HEK293T (cell line): ENCODE results near the gene CDH12.
"Not testable (repeated sequence)": the region's sequence is repeated elsewhere in the genome, so short reads cannot be mapped to it uniquely, and the experiment has no call there.

Source experiments
- CTCF ChIA-PET: fragments of 350-600 bp; formaldehyde crosslinking; extraction: SDS; loops from one replicate; lab custom pipeline; 2021; ENCODE audit warnings: antibody characterized with exemption, inconsistent platforms; lab: Yijun Ruan, JAX
- POLR2A ChIA-PET: fragments of 350-600 bp; formaldehyde crosslinking; extraction: SDS; loops from one replicate; lab custom pipeline; 2020; ENCODE audit warnings: antibody characterized with exemption, inconsistent platforms; lab: Yijun Ruan, JAX
- DNase-seq: peaks from one replicate; pipeline ENCODE4 v3.0.0; 2012; ENCODE audit warnings: mixed read lengths; ENCODE audit errors: extremely low spot score
- ARNT ChIP-seq: fragments of 450-650 bp; IDR thresholded peaks from 2 replicates; pipeline ENCODE4 v1.6.1; 2017; ENCODE audit warnings: mild to moderate bottlenecking
- BHLHE40 ChIP-seq: fragments of 450-650 bp; IDR thresholded peaks from 2 replicates; pipeline ENCODE4 v1.6.1; 2016; ENCODE audit warnings: mild to moderate bottlenecking, moderate library complexity, borderline replicate concordance
- CTBP1 ChIP-seq: fragments of 450-650 bp; IDR thresholded peaks from 2 replicates; pipeline ENCODE4 v1.6.1; 2016; ENCODE audit warnings: borderline replicate concordance
- ELF4 ChIP-seq: fragments of 450-650 bp; IDR thresholded peaks from 2 replicates; pipeline ENCODE4 v1.6.1; 2017; ENCODE audit warnings: antibody characterized with exemption
- FOXA1 ChIP-seq: fragments of 450-650 bp; IDR thresholded peaks from 2 replicates; pipeline ENCODE4 v1.6.1; 2016; ENCODE audit warnings: mild to moderate bottlenecking
- FOXK2 ChIP-seq: fragments of 450-650 bp; IDR thresholded peaks from 2 replicates; pipeline ENCODE4 v1.6.1; 2016; ENCODE audit warnings: mild to moderate bottlenecking
- FOXM1 ChIP-seq: fragments of 450-650 bp; IDR thresholded peaks from 2 replicates; pipeline ENCODE4 v1.6.1; 2017; ENCODE audit warnings: mild to moderate bottlenecking, borderline replicate concordance
- HDGF ChIP-seq: fragments of 450-650 bp; IDR thresholded peaks from 2 replicates; pipeline ENCODE4 v1.6.1; 2017; ENCODE audit warnings: antibody characterized with exemption, borderline replicate concordance
- L3MBTL2 ChIP-seq: fragments of 450-650 bp; conservative IDR thresholded peaks from 2 replicates; pipeline ENCODE4 v1.6.1; 2016; ENCODE audit warnings: mild to moderate bottlenecking
- LEF1 ChIP-seq: fragments of 450-650 bp; IDR thresholded peaks from 2 replicates; pipeline ENCODE4 v1.6.1; 2017; ENCODE audit warnings: mild to moderate bottlenecking, borderline replicate concordance
- NFRKB ChIP-seq: fragments of 450-650 bp; IDR thresholded peaks from 2 replicates; pipeline ENCODE4 v1.6.1; 2016; ENCODE audit warnings: mild to moderate bottlenecking, moderate library complexity
- SP1 ChIP-seq: fragments of 450-650 bp; IDR thresholded peaks from 2 replicates; pipeline ENCODE4 v1.6.1; 2017
- SUZ12 ChIP-seq: fragments of 450-650 bp; IDR thresholded peaks from 2 replicates; pipeline ENCODE4 v1.6.1; 2016; ENCODE audit warnings: mild to moderate bottlenecking
- TARDBP ChIP-seq: fragments of 450-650 bp; IDR thresholded peaks from 2 replicates; pipeline ENCODE4 v1.6.1; 2016
- ZNF384 ChIP-seq: fragments of 450-650 bp; IDR thresholded peaks from 2 replicates; pipeline ENCODE4 v1.6.1; 2016
- TF ChIP-seq, protein P1 (sequence below): fragments of 450-650 bp; IDR thresholded peaks from 2 replicates; pipeline ENCODE4 v1.6.1; 2016

The CDH12 gene

DNA sequence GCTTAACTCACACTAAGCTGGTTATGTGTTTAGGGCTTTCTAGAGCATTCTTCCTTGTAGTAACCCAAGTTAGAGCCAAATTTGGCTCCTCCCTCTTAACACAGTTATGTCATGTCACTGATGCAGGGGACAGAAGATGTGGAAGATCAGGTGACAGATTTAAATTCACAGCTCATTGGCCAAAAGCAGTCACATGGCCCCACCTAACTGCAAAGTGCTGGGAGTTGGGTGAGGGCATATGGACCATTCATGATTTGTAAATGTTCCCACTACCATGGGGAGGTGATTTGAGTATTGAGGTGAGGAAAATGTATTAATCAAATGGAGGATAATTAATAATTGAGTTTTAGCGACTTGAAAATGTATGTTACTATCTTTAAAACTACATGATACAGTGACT lies 829.4 kb downstream of the CDH12 start:
- ChIA-PET POLR2A (no interaction called here), CTCF (no interaction called here)
- TF ChIP-seq LEF1 (no peak), ELF4 (no peak), FOXK2 (no peak), FOXM1 (no peak)
- DNase-seq, result no peak

DNA sequence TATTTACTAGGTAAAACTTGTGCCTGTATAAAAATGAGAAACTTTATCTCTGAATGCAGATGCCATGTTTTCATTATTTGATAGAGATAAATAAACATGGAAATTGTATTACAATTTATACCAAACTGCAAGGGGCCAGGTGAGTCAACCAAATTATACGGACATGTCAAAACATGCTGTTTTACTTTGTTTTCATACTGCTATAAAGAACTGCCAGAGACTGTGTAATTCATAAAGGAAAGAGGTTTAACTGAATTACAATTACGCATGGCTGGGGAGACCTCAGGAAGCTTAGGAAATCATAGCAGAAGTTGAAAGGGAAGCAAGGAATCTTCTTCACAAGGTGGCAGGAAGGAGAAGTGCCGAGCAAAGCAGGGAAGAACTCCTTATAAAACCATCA lies 840.3 kb downstream of the CDH12 start:
- CTCF ChIA-PET, DNase-seq, POLR2A ChIA-PET: not testable (repeated sequence)

DNA sequence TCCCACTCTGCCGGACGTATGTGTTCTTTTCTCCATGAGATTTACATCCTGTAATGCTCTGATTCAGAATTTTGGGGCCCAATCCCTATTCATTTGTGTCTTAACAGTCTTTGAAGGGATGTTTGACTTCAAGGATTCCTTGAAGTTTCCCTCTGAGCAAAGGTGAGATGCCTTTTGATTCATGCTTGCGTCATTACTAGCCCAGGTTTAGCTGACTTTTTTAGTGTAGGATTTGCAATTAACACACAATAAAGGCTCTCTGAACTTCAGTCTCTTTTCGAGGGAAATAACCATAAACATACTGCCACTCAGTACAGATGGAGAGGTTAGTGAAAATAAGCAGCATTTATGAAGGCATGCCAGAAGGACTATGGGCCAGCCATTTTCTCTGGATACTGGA lies 842.3 kb downstream of the CDH12 start:
- POLR2A ChIA-PET, CTCF ChIA-PET, DNase-seq: not testable (repeated sequence)

DNA sequence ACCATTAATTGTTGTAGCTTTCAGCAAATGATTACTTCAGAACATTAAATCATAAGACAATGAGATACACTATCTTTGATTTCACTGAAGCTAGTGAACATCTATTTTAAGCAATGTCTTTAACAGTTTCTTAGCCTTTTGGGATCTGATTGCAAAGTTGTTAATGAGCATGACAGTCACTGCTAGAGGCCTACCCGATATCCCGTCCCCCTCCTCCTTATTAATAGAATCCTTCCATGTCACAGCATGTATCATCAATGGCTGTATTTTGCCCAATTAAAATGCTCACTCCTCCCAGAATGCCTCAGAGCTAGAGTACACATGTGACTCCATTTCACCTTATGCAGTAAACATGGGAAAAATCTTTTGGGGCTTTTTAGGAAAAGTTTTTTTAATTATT lies 852.0 kb downstream of the CDH12 start:
- DNase-seq, CTCF ChIA-PET, POLR2A ChIA-PET: not testable (repeated sequence)

DNA sequence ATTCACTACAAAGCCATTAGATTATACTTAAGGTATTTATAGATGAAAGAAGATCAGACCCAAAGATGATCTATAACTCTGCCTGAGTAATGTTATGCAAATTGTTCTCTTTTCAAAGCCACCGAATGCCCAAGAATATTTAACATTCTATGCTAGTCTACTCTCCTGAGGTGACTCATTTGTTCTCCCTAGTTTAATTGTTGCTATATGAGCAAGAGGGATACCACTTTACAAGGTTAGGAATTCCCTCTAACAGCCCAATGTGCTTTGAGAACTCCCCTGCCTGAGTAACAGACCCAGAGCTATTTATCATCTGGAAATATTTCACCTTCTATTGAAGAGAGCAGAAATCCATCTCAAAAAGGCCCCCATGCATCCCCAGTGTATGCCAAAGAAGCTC lies 867.3 kb downstream of the CDH12 start:
- DNase-seq, CTCF ChIA-PET, POLR2A ChIA-PET: not testable (repeated sequence)

DNA sequence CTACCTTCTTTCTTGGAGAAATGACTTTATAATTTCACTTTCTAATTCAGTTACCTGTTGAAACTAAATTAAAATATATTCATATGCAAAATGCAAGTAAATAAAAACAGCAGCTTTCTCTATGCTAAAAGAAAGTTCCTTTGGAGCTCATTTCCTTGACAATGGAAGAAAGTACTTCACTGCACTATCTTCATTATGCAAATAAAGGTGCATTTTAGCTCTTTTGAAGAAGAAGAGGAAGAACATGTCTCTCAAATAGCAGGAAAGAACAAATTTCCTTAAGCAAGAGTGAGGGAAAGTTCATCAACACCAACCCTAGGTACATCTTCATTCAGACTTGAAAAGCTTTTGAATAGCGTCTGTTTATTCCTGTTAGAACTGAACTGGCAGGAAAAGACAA lies 901.6 kb downstream of the CDH12 start:
- DNase-seq, CTCF ChIA-PET, POLR2A ChIA-PET: not testable (repeated sequence)

DNA sequence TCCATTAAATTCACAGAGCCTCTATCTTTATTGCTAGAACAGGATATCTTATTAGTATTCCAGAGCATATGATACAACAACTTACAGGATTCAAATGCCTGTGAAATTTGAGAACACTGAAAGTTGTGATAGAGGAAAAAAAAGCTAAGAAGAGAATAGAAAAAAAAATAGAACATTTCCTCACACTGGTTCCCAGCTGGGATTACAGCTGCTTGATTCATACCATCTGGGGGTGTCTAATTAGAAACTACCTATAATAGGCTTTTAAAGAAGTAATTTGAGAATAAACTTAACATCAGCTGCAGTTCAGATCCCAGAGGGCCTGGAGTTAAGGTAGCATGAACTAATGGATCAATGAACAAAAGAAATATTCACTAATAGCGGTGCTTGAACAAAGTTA lies 922.0 kb downstream of the CDH12 start:
- CTCF ChIA-PET, result no interaction called here
- DNase-seq, result no peak
- POLR2A ChIA-PET, result no interaction called here
- TF ChIP-seq CTBP1 (no peak), TARDBP (no peak), HDGF (no peak), FOXM1 (no peak), ELF4 (no peak), NFRKB (no peak), L3MBTL2 (no peak), BHLHE40 (no peak), ZNF384 (no peak), LEF1 (no peak)

DNA sequence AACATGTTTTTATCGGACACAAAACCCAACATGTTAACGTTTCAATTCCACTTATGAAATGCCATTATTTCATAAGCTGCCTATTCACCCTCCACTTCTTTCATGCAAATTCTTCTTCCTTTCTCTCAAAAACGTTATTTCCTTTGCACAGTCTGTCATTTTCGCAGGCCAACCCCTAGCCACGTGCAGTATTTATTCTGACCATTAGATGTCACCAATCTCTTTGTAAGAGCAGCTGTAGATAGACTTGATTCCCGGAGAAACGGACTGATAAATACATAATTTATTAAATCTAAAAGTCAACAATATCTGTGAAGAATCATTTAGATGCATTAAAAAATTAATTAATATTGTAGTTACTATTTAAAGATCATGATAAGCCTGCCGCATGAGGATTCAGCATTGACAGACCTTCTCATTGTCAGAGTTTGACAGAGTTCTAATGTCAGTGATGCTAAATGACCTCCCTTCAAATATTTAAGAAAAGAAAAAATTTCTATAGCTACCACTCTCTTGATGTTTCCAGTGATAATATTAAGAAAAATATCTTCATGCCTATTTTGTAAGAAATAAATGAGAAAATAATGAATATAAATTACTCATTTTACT lies 933.6 kb downstream of the CDH12 start:
- POLR2A ChIA-PET, result no interaction called here
- CTCF ChIA-PET, result interaction anchor here (0.7 to 1.0 kb wide), 2 partner anchors 10 to 54 kb away, joined by 4 read pairs; no protein-coding TSS in a partner anchor
- DNase-seq, result peak; percentile 46
- TF ChIP-seq ARNT, result no peak
- TF ChIP-seq LEF1, result no peak
- no peak for TF ChIP-seq FOXM1
- no peak for TF ChIP-seq L3MBTL2
- no peak for TF ChIP-seq BHLHE40
- TF ChIP-seq ELF4, result no peak
- TF ChIP-seq ZNF384, result no peak
- no peak for TF ChIP-seq TARDBP
- TF ChIP-seq HDGF, result no peak
- no peak for TF ChIP-seq FOXA1
- TF ChIP-seq, protein P1, sequence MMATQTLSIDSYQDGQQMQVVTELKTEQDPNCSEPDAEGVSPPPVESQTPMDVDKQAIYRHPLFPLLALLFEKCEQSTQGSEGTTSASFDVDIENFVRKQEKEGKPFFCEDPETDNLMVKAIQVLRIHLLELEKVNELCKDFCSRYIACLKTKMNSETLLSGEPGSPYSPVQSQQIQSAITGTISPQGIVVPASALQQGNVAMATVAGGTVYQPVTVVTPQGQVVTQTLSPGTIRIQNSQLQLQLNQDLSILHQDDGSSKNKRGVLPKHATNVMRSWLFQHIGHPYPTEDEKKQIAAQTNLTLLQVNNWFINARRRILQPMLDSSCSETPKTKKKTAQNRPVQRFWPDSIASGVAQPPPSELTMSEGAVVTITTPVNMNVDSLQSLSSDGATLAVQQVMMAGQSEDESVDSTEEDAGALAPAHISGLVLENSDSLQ, result no peak
- TF ChIP-seq FOXK2, result no peak
- TF ChIP-seq NFRKB, result no peak

DNA sequence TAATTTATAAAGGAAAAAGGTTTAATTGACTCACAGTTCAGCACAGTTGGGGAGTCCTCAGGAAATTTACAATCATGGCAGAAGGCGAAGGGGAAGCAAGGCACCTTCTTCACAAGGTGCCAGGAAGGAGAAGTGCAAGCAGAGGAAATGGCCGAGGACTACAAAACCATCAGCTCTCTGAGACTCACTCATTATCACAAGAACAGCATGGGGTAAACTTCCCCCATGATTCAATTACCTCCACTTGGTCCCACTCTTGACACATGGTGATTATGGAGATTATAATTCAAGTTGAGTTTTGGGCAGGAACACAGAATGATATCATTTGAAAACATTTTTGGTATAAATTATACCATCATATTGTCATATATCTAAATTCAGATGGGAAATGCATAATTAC lies 934.7 kb downstream of the CDH12 start:
- ChIA-PET POLR2A (no interaction called here), CTCF (interaction anchor here (0.7 to 1.0 kb wide), 2 partner anchors 9 to 53 kb away, joined by 4 read pairs; no protein-coding TSS in a partner anchor)
- TF ChIP-seq TARDBP, result no peak
- TF ChIP-seq BHLHE40, result no peak
- no peak for TF ChIP-seq ELF4
- no peak for TF ChIP-seq CTBP1
- TF ChIP-seq SP1, result no peak
- no peak for TF ChIP-seq L3MBTL2
- TF ChIP-seq NFRKB, result no peak
- TF ChIP-seq FOXA1, result no peak
- no peak for TF ChIP-seq SUZ12
- TF ChIP-seq FOXM1, result no peak
- TF ChIP-seq ZNF384, result no peak
- TF ChIP-seq HDGF, result no peak
- TF ChIP-seq, protein P1, result no peak
- TF ChIP-seq FOXK2, result no peak
- no peak for TF ChIP-seq LEF1
- no peak for DNase-seq
